ENCODE results near the gene ROBO2.

Gene ROBO2

DNA sequence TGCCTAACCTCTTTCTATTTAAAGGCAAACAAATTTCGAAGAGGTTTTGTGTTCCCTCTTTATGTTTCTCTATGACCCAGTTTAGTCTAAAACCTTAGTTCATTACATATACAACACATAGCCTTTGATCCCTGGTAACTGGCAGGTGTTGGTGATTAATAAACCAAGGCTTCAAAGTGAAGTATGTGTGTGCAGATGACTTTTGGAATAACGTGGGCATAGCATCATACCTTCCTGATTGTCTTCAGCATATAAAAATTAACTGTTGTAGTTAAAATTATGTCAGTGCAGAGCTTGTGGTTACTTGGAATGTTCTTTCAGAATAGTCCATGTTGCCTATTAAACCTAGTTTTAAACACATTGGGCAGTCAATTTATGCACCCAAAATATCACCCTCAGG is 608.3 kb downstream of the ROBO2 start:
- TF ChIP-seq, protein P1, sequence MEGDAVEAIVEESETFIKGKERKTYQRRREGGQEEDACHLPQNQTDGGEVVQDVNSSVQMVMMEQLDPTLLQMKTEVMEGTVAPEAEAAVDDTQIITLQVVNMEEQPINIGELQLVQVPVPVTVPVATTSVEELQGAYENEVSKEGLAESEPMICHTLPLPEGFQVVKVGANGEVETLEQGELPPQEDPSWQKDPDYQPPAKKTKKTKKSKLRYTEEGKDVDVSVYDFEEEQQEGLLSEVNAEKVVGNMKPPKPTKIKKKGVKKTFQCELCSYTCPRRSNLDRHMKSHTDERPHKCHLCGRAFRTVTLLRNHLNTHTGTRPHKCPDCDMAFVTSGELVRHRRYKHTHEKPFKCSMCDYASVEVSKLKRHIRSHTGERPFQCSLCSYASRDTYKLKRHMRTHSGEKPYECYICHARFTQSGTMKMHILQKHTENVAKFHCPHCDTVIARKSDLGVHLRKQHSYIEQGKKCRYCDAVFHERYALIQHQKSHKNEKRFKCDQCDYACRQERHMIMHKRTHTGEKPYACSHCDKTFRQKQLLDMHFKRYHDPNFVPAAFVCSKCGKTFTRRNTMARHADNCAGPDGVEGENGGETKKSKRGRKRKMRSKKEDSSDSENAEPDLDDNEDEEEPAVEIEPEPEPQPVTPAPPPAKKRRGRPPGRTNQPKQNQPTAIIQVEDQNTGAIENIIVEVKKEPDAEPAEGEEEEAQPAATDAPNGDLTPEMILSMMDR (IDR thresholded peaks at IDR 0.05), result no peak
- Histone ChIP-seq H3K27ac (no peak overlapping the region), H3K4me3 (no peak overlapping the region)
- DNase-seq (ENCODE audit: low spot score), result no peak

DNA sequence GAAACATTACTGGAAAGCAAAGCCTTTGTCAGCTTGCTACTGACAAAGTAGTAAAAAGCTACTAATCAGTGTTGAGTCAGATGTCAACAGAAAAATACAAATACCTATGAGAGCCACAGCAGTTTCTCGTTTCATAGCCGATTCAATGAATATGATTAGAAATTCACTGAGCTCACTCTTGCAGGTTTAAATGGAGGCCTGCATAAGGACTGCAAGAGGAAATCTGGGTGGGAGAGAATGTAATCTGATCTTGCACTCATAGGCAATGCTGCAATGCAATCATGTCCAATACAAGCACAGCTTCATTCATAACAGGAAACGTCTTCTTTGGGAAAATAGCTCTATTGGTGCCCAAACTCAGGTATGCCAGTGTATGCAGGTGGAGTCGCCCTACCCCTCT is 608.8 kb downstream of the ROBO2 start:
- Histone ChIP-seq H3K27ac (no peak overlapping the region), H3K4me3 (no peak overlapping the region)
- TF ChIP-seq, protein P1 (IDR thresholded peaks at IDR 0.05), result no peak
- no peak for DNase-seq (ENCODE audit: low spot score)

DNA sequence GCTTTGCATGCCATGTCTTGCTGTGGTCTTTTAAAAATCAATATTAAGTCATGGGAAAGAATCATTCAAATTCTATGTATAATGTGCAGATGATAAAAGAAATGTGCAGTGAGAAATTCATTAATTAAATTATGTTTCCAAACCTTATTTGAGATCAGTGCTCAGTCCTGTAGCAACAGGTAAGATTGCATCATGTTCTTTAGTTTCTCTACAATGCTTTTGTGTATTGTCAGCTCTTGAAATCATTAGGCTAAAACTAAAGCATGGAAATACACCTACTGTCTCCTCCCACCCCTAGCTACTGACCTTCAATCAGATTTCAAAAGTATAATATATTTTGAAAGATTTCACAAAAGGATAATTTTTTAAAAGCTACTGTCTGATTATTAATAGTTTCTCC is 612.7 kb downstream of the ROBO2 start:
- TF ChIP-seq, protein P1 (IDR thresholded peaks at IDR 0.05), result no peak
- no peak for DNase-seq (ENCODE audit: low spot score)
- Histone ChIP-seq H3K27ac (no peak overlapping the region), H3K4me3 (no peak overlapping the region)

DNA sequence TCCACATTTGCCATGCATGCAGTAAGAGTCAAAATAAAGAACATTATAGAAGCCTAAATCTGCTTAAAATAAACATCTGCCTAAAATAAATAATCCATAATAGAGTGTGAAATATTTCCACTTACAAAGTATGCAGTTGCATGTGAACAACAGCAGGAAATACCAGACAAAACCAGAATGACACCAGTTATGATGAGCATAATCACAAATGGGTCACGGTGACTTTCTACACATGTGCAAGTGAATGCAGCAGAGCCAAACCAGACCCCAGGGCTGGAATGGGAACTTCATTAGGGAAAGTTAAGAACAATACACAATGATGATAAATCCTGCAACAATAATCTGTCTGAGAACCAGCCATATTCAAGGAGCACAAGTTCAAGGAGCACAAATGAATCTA is 615.5 kb downstream of the ROBO2 start:
- TF ChIP-seq, protein P1 (IDR thresholded peaks at IDR 0.05), result no peak
- Histone ChIP-seq H3K27ac (no peak overlapping the region), H3K4me3 (no peak overlapping the region)
- no peak for DNase-seq (ENCODE audit: low spot score)

DNA sequence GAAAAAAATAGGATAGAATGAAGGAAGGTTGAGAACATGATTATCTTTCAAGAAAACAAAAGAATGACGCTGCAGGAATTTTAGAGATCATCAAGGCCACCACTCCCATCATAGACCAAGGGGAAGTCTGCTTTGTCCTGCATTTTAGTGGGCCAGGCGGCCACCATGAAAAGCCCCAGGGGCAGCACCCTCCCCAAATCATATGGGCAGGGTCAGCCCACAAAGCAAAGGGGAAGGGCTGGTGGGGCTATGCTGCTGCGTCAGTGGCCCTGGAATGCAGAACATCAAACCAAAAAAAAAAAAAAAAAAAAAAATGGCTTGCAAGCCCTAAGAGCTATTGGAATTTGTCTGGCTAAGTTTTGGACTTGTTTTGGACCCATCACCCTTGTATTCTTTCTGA is 620.8 kb downstream of the ROBO2 start:
- TF ChIP-seq, protein P1 (IDR thresholded peaks at IDR 0.05), result no peak
- DNase-seq (ENCODE audit: low spot score), result no peak
- Histone ChIP-seq H3K4me3 (no peak overlapping the region), H3K27ac (no peak overlapping the region)

DNA sequence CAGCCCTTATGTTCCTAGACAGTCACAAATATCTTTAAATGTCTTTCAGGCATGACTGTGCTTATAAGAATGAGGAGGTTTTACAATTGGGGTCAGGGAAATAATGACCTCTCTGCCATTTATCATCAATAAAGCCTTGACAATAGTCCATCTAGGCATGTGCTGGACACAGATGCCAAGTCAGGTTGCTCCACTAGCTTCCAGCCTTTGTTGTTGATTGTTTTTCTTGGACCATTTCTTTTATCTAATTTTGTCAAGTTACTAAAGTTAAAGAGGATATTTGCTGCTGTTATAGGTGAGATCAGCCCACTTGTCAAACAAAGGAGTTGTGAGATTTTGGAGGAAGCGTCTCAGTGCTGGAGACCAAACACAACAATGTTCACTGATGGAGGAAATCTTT is 628.0 kb downstream of the ROBO2 start:
- no peak overlapping the region for H3K4me3 ChIP-seq
- TF ChIP-seq, protein P1 (IDR thresholded peaks at IDR 0.05), result no peak
- DNase-seq (ENCODE audit: low spot score), result no peak
- no peak overlapping the region for H3K27ac ChIP-seq

DNA sequence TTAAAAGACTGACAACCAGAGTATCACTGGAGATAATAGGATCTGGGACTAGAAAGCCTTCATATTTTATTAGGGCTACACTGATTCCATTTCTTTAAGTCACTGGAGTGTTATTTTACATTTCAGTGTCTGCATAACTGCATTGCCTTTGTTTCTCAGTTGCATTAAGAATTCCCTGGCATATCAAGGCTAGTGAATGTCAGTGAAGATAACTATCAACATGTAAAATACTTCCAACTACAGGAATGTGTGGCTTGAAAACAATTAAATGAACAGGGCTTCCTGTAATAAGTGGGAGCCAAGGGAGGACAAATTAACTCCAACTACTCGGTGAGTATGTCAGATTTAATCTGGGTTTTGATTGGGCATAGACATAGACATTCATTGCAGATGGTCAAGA is 628.5 kb downstream of the ROBO2 start:
- no peak overlapping the region for H3K4me3 ChIP-seq
- H3K27ac ChIP-seq, result no peak overlapping the region
- TF ChIP-seq, protein P1 (IDR thresholded peaks at IDR 0.05), result no peak
- DNase-seq (ENCODE audit: low spot score), result no peak
